Neutrophil (primary cell): ENCODE results near the gene SPIN1.

Source experiments
- H3K27ac ChIP-seq: fragments of 200-600 bp; sonication (generic); 2 replicates; pipeline ENCODE4 v1.5.1; 2016; ENCODE audit warnings: mild to moderate bottlenecking, moderate library complexity
- H3K27me3 ChIP-seq: fragments of 200-600 bp; sonication (generic); 2 replicates; pipeline ENCODE4 v1.6.0; 2016; ENCODE audit warnings: mild to moderate bottlenecking
- H3K36me3 ChIP-seq: fragments of 200-600 bp; sonication (generic); 2 replicates; pipeline ENCODE4 v1.5.1; 2017
- H3K4me1 ChIP-seq, 2 experiments: fragments of 200-600 bp in 1 of 2; sonication (generic) in 1 of 2; 1 replicate in 1 of 2; 2 replicates in 1 of 2; pipeline versions ENCODE4 v1.5.1 to v1.6.1; 2013 to 2016; ENCODE audit warnings: low read depth in 1 of 2, low read length in 1 of 2, mild to moderate bottlenecking in 1 of 2, moderate library complexity in 1 of 2; ENCODE audit not compliant: control insufficient read depth in 1 of 2, insufficient read depth in 1 of 2
- H3K4me3 ChIP-seq, 2 experiments: fragments of 200-600 bp in 1 of 2; sonication (generic) in 1 of 2; 1 replicate in 1 of 2; 2 replicates in 1 of 2; pipeline ENCODE4 v1.5.1; 2013 to 2016; ENCODE audit warnings: low read depth in 1 of 2, low read length in 1 of 2, mild to moderate bottlenecking in 1 of 2, moderate library complexity in 1 of 2
- H3K9me3 ChIP-seq: fragments of 200-600 bp; sonication (generic); 2 replicates; pipeline ENCODE4 v1.5.1; 2016
- TF ChIP-seq, protein P1 (sequence below): fragments of 200-600 bp; sonication (generic); IDR thresholded peaks from 2 replicates; pipeline ENCODE4 v1.5.1; 2016; ENCODE audit warnings: antibody characterized with exemption

Gene SPIN1

GRCh38 chr9:88358723-88359122 is 29.5 kb upstream of the SPIN1 start:
- H3K9me3 ChIP-seq = no peaks in the 10 kb centered on the region
- no peaks in the 10 kb centered on the region for H3K4me1 ChIP-seq
- no peaks in the 10 kb centered on the region for H3K27me3 ChIP-seq
- TF ChIP-seq, protein P1, sequence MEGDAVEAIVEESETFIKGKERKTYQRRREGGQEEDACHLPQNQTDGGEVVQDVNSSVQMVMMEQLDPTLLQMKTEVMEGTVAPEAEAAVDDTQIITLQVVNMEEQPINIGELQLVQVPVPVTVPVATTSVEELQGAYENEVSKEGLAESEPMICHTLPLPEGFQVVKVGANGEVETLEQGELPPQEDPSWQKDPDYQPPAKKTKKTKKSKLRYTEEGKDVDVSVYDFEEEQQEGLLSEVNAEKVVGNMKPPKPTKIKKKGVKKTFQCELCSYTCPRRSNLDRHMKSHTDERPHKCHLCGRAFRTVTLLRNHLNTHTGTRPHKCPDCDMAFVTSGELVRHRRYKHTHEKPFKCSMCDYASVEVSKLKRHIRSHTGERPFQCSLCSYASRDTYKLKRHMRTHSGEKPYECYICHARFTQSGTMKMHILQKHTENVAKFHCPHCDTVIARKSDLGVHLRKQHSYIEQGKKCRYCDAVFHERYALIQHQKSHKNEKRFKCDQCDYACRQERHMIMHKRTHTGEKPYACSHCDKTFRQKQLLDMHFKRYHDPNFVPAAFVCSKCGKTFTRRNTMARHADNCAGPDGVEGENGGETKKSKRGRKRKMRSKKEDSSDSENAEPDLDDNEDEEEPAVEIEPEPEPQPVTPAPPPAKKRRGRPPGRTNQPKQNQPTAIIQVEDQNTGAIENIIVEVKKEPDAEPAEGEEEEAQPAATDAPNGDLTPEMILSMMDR = no peak
- no peak overlapping the region for H3K4me3 ChIP-seq
- no peaks in the 10 kb centered on the region for H3K36me3 ChIP-seq
- H3K27ac ChIP-seq = no peak overlapping the region

DNA sequence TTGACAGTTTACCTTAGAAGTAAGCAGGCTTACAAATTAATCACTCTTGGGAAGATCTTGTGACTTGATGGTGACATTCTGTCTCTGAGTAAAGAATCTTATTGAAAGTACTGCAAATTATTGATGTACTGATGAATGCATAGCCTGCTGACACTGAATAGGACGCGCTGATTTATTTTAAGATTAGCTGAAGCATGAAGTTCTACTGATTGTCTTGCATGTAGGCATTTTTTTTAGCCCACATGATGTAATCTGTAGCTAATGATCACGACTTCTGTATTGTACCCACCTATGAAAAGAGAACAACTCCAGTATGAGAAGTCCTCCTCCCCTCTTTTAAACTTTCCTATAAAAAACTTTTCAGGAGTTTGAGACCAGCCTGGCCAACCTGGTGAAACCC is 28.3 kb upstream of the SPIN1 start:
- H3K27ac ChIP-seq = no peak overlapping the region
- no peaks in the 10 kb centered on the region for H3K9me3 ChIP-seq
- no peaks in the 10 kb centered on the region for H3K36me3 ChIP-seq
- H3K4me1 ChIP-seq = no peaks in the 10 kb centered on the region
- no peak overlapping the region for H3K4me3 ChIP-seq
- no peaks in the 10 kb centered on the region for H3K27me3 ChIP-seq
- TF ChIP-seq, protein P1 = no peak

GRCh38 chr9:88362681-88363080 is 25.6 kb upstream of the SPIN1 start:
- Histone ChIP-seq H3K9me3 (no peaks in the 10 kb centered on the region), H3K4me1 (no peaks in the 10 kb centered on the region), H3K36me3 (no peaks in the 10 kb centered on the region), H3K27me3 (no peaks in the 10 kb centered on the region), H3K4me3 (no peak overlapping the region), H3K27ac (no peak overlapping the region)
- TF ChIP-seq, protein P1 = no peak

DNA sequence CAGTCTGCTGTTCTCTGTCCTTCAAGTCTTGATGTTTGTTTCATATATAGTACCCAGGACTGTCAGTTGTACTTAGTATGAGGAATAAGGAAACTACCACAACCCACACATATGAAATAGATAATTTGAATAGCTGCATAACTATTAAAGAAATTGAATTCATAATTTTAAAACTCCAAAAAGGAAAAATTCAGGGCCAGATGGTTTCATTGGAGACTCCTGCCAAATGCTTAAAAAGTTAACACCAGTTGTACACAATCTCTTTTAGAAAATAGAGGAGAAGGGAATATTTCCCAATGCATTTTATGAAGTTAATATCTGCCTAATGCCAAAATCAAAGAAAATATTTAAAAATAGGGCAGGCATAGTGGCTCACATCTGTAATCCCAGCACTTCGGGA is 24.6 kb upstream of the SPIN1 start:
- TF ChIP-seq, protein P1 = no peak
- no peaks in the 10 kb centered on the region for H3K4me1 ChIP-seq

DNA sequence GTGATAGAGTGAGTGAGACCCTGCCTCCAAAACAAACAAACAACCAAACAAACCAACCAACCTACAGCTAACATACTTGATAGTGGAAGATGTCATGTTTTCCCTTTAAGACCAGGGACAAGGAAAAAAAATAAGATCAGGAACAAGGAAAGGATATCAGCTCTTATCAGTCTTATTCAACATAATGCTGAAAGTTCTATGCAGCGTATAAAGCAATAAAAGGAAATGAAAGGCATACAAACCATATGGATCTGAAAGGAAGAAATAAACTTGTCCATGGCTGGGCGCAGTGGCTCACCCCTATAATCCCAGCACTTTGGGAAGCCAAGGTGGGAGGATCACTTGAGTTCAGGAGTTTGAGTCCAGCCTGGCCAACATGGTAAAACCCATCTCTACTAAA is 23.5 kb upstream of the SPIN1 start:
- TF ChIP-seq, protein P1 = no peak
- Histone ChIP-seq H3K4me1 (no peaks in the 10 kb centered on the region), H3K9me3 (no peaks in the 10 kb centered on the region), H3K4me3 (no peak overlapping the region), H3K27ac (no peak overlapping the region), H3K27me3 (no peaks in the 10 kb centered on the region), H3K36me3 (no peaks in the 10 kb centered on the region)

More for the DNA sequence above, 24.6 kb upstream of the SPIN1 start:
- H3K27me3 ChIP-seq = no peaks in the 10 kb centered on the region
- H3K4me3 ChIP-seq = no peak overlapping the region
- H3K9me3 ChIP-seq = no peaks in the 10 kb centered on the region
- no peak overlapping the region for H3K27ac ChIP-seq
- H3K36me3 ChIP-seq = no peaks in the 10 kb centered on the region

- Histone ChIP-seq H3K4me3 (no peak overlapping the region), H3K27me3 (no peaks in the 10 kb centered on the region), H3K27ac (no peak overlapping the region), H3K36me3 (no peaks in the 10 kb centered on the region), H3K9me3 (no peaks in the 10 kb centered on the region), H3K4me1 (no peaks in the 10 kb centered on the region)
- TF ChIP-seq, protein P1 = no peak
Measured at GRCh38 chr9:88370346-88370745, 17.9 kb upstream of the SPIN1 start.
